SU-DHL-6 (cell line): ENCODE measurements around the gene MS4A4A.

ENCODE experiments used
- CTCF ChIP-seq: fragments of 200-600 bp; sonication (generic); IDR thresholded peaks from one replicate; pipeline ENCODE4 v1.5.1; 2017; ENCODE audit warnings: antibody characterized with exemption, mild to moderate bottlenecking, low read length, moderate library complexity; ENCODE audit not compliant: insufficient read depth, poor library complexity, severe bottlenecking
- EZH2phosphoT487 ChIP-seq: fragments of 200-600 bp; sonication (generic), shearing (Covaris generic); conservative IDR thresholded peaks from 2 replicates; pipeline ENCODE4 v1.6.1; 2018; ENCODE audit warnings: mild to moderate bottlenecking, antibody characterized with exemption, low read length, moderate library complexity, mixed read lengths

GRCh38 chr11:60316317-60316716 lies 35.9 kb downstream of the MS4A4A start:
- no peak for TF ChIP-seq CTCF
- TF ChIP-seq EZH2phosphoT487 = no peak
